IMR-90 (cell line): Measurements from ENCODE around the gene ZNF541.

Experiments
- CTCF ChIP-seq: conservative IDR thresholded peaks from 2 replicates; pipeline ENCODE4 v1.5.1; 2012; ENCODE audit warnings: mild to moderate bottlenecking, low read depth, low read length, improper control_type of control experiment
- ELK1 ChIP-seq: fragments of 150-350 bp; IDR thresholded peaks from 2 replicates; pipeline ENCODE4 v1.6.1; 2016; ENCODE audit warnings: low read depth, mild to moderate bottlenecking, low read length, moderate library complexity, borderline replicate concordance
- FOS ChIP-seq: fragments of 150-350 bp; IDR thresholded peaks from 2 replicates; pipeline ENCODE4 v1.6.1; 2016; ENCODE audit warnings: low read depth, low read length
- MAFK ChIP-seq: IDR thresholded peaks from 2 replicates; pipeline ENCODE4 v1.6.1; 2012; ENCODE audit warnings: low read depth, low read length, improper control_type of control experiment
- MXI1 ChIP-seq: IDR thresholded peaks from 2 replicates; pipeline ENCODE4 v1.6.1; 2012; ENCODE audit warnings: low read depth, mild to moderate bottlenecking, low read length, moderate library complexity, borderline replicate concordance
- POLR2A ChIP-seq: IDR thresholded peaks from 2 replicates; pipeline ENCODE4 v1.6.1; 2012; ENCODE audit warnings: mild to moderate bottlenecking, low read depth, low read length
- RAD21 ChIP-seq: IDR thresholded peaks from 2 replicates; pipeline ENCODE4 v1.6.1; 2012; ENCODE audit warnings: low read length, improper control_type of control experiment
- RFX5 ChIP-seq: IDR thresholded peaks from 2 replicates; pipeline ENCODE4 v1.8.0; 2012; ENCODE audit warnings: low read depth, mild to moderate bottlenecking, low read length, moderate library complexity
- SMC3 ChIP-seq: fragments of 150-350 bp; IDR thresholded peaks from 2 replicates; pipeline ENCODE4 v1.6.1; 2016; ENCODE audit warnings: low read depth, mild to moderate bottlenecking, antibody characterized with exemption, low read length, moderate library complexity

GRCh38 chr19:47598407-47599349 lies 25.7 kb upstream of the ZNF541 start:
- TF ChIP-seq SMC3 (peak; percentile 19; the same call in 1 of the 2 replicates), CTCF (no peak), MAFK (no peak), ELK1 (no peak), MXI1 (no peak), RAD21 (peak; percentile 39), RFX5 (no peak), POLR2A (no peak), FOS (peak; percentile 78)
